GM10266 (cell line): ENCODE measurements around the gene CCDC197.

Experiments used
- DNase-seq: peaks from one replicate; pipeline ENCODE4 v3.0.0; 2012; ENCODE audit errors: extremely low spot score
- CTCF ChIP-seq: IDR thresholded peaks from 2 replicates; pipeline ENCODE4 v1.5.1; 2012; ENCODE audit warnings: mild to moderate bottlenecking, low read depth; ENCODE audit not compliant: control insufficient read depth, insufficient read depth; ENCODE audit errors: missing control alignments

CCDC197 gene

GRCh38 chr14:93987815-93988476 lies 9.2 kb upstream of the CCDC197 start:
- no peak for DNase-seq
- TF ChIP-seq CTCF: no peak

- TF ChIP-seq CTCF: no peak
- peak; percentile 69 for DNase-seq
Observed at GRCh38 chr14:93989939-93990338, 7.2 kb upstream of the CCDC197 start.

- no peak for TF ChIP-seq CTCF
- DNase-seq: no peak
Observed at GRCh38 chr14:93991212-93991611, 5.9 kb upstream of the CCDC197 start.

GRCh38 chr14:93991649-93992048 lies 5.5 kb upstream of the CCDC197 start:
- no peak for DNase-seq
- no peak for TF ChIP-seq CTCF

GRCh38 chr14:93993382-93993781 lies 3.7 kb upstream of the CCDC197 start:
- no peak for TF ChIP-seq CTCF
- DNase-seq: no peak

- TF ChIP-seq CTCF: no peak
- no peak for DNase-seq
Observed at GRCh38 chr14:93994919-93995682, 2.0 kb upstream of the CCDC197 start.

GRCh38 chr14:93996130-93996695 lies 888 bp upstream of the CCDC197 start:
- TF ChIP-seq CTCF: no peak
- no peak for DNase-seq
